Anterior cingulate cortex (tissue), 58 donors: ENCODE measurements around the gene TRMT44.

Experiments used
- DNase-seq, 58 donors: peaks; one replicate each; lab custom pipeline; 2025; lab: John Stamatoyannopoulos, UW

Gene TRMT44

DNA sequence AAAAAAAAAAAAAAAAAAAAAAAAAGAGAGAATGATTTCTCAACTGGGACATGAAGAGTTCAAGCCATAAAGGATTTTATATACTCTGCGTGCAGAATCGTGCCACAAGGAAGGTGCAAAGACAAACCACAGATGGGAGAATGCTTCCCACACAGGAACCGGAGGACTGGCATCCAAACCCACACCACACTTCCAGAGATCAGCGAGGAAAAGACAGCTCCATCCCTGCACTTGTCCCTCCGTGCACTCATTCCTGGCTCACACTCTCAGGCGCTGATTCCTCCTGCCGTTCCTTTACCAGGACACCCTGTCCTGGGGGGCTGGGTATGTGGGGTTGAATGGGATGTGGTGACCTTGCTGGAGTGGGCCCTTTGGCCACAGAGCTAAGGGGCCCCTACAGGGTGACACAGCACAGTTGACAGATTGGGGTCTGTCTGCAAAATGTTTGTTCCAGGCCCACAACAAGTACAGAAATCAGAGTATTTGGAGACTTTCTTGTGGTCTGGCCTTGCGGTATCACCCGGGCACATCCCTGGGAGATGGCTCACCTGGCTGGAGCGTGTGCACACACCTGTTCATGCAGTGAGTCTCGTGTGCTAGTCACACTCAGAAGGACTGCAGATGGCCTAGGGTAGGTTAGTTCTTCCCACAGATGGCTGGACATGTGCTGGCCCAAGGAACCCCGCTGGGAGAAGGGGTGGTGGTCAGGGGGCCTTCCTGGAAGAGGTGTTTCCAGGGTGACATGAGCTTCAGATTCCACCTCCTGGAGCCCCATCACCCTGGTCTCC is 84.2 kb downstream of the TRMT44 start:
- peak in 18 of 58 donors; percentile 8 to 65 (median 34) for DNase-seq

DNA sequence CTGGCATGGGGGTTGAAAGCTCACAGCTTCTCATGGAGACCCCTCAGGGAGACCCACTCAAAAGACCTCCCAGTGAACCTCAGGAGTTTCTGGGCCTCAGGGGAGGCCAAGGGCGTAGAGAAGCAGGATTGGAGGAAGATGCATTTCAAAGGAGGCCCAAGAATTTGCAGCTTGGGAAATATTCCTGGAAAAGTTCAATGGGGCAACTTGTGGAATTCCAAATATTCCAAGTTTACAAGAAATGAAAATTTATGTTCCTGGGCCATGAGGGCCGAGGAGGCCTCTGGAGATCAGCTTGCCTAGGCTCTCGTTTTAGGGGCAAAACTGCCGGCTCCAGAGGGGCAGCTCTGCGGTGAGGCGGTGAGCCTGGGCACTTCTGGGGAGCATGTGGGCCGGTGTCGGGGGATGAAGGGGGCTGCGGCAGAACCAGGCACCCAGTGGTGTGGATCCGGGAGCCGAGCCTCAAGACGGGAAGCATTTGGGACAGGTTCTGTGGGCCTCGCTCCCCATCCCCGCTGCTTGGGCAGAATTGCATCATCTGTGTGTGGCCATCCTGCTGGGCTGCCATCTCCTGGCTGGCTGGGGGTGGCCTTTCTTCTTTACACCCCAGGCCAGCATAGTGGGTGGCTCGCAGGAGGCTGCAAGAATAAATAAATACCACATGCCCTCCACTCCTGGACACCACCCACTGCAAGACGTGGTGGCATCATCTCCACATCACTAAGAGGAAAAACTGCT is 85.0 kb downstream of the TRMT44 start:
- peak in 5 of 58 donors; percentile 16 to 43 (median 29) for DNase-seq
